Measurements from ENCODE around the gene CRKL. TPM values are rescaled to one million over a fixed set of nuclear protein-coding genes. Genes with fewer than 3 reads are reported as not detected.

The CRKL gene
- total RNA-seq, 4 donors from 2014 or later, result 29.4 to 74.2 (median 57.6) TPM

- no peak for TF ChIP-seq POLR2A (IDR thresholded peaks at IDR 0.05)
- no peak for TF ChIP-seq CTCF (IDR thresholded peaks at IDR 0.05)
- no peak overlapping the region for H3K4me3 ChIP-seq
- H3K9me3 ChIP-seq, result no peaks in the 10 kb centered on the region
- H3K36me3 ChIP-seq, result no peaks in the 10 kb centered on the region
- intact Hi-C loops (cut with DNase I; ENCODE audit: low total_unique reads), result no loop called here
- DNase-seq, result no peak
- H3K27me3 ChIP-seq, result no peaks in the 10 kb centered on the region
- H3K27ac ChIP-seq, result no peak overlapping the region
- peaks cover 0 to 19% of the 10 kb centered on the region in 2 donors for H3K4me1 ChIP-seq
Observed at GRCh38 chr22:20985720-20986119, 68.5 kb downstream of the CRKL start.

GRCh38 chr22:20986365-20986764 lies 69.2 kb downstream of the CRKL start:
- intact Hi-C loops (cut with DNase I; ENCODE audit: low total_unique reads), result no loop called here
- H3K9me3 ChIP-seq, result no peaks in the 10 kb centered on the region
- H3K27me3 ChIP-seq, result no peaks in the 10 kb centered on the region
- H3K27ac ChIP-seq, result no peak overlapping the region
- H3K4me3 ChIP-seq, result no peak overlapping the region
- TF ChIP-seq POLR2A (IDR thresholded peaks at IDR 0.05) (no peak), CTCF (IDR thresholded peaks at IDR 0.05) (no peak)
- DNase-seq, result no peak
- H3K4me1 ChIP-seq, result peaks cover 0 to 13% of the 10 kb centered on the region in 2 donors
- H3K36me3 ChIP-seq, result no peaks in the 10 kb centered on the region

GRCh38 chr22:20987375-20987774 lies 70.2 kb downstream of the CRKL start:
- no peak overlapping the region for H3K4me3 ChIP-seq
- TF ChIP-seq POLR2A (IDR thresholded peaks at IDR 0.05), result no peak
- no peak for TF ChIP-seq CTCF (IDR thresholded peaks at IDR 0.05)
- H3K4me1 ChIP-seq, result peaks cover 0 to 11% of the 10 kb centered on the region in 2 donors
- no peaks in the 10 kb centered on the region for H3K36me3 ChIP-seq
- H3K27me3 ChIP-seq, result no peaks in the 10 kb centered on the region
- no peaks in the 10 kb centered on the region for H3K9me3 ChIP-seq
- no peak overlapping the region for H3K27ac ChIP-seq
- DNase-seq, result no peak
- intact Hi-C loops (cut with DNase I; ENCODE audit: low total_unique reads), result no loop called here

GRCh38 chr22:20988573-20989322 lies 71.5 kb downstream of the CRKL start:
- no peaks in the 10 kb centered on the region for H3K27me3 ChIP-seq
- H3K9me3 ChIP-seq, result no peaks in the 10 kb centered on the region
- no peak overlapping the region for H3K4me3 ChIP-seq
- no peak overlapping the region for H3K27ac ChIP-seq
- H3K4me1 ChIP-seq, result peaks cover 0 to under 1% of the 10 kb centered on the region in 2 donors
- intact Hi-C loops (cut with DNase I; ENCODE audit: low total_unique reads), result no loop called here
- H3K36me3 ChIP-seq, result no peaks in the 10 kb centered on the region
- no peak for DNase-seq
- TF ChIP-seq POLR2A (IDR thresholded peaks at IDR 0.05), result no peak
- TF ChIP-seq CTCF (IDR thresholded peaks at IDR 0.05), result no peak

GRCh38 chr22:20989323-20990138 lies 72.3 kb downstream of the CRKL start:
- no peak for DNase-seq
- intact Hi-C loops (cut with DNase I; ENCODE audit: low total_unique reads), result no loop called here
- H3K4me3 ChIP-seq, result no peak overlapping the region
- H3K27ac ChIP-seq, result no peak overlapping the region
- H3K9me3 ChIP-seq, result no peaks in the 10 kb centered on the region
- no peaks in the 10 kb centered on the region for H3K27me3 ChIP-seq
- no peaks in the 10 kb centered on the region for H3K36me3 ChIP-seq
- H3K4me1 ChIP-seq, result no peaks in the 10 kb centered on the region
- no peak for TF ChIP-seq CTCF (IDR thresholded peaks at IDR 0.05)
- no peak for TF ChIP-seq POLR2A (IDR thresholded peaks at IDR 0.05)
